Liver (tissue), 9 donors: ENCODE data around the gene PTK6. TPM values are rescaled to one million over a fixed set of nuclear protein-coding genes. Genes with fewer than 3 reads are reported as not detected.

Source experiments
- DNase-seq: peaks from one replicate; pipeline ENCODE4 v3.0.0-alpha.2; 2017; ENCODE audit warnings: low spot score
- H3K27ac ChIP-seq, 2 donors: one replicate each; pipeline ENCODE4 v1.7.0; 2013; ENCODE audit warnings: inconsistent platforms in 2 of 2, low read length in 2 of 2, control low read depth in 1 of 2, low read depth in 1 of 2, mild to moderate bottlenecking in 1 of 2
- H3K27me3 ChIP-seq, 4 donors: one replicate each; pipeline versions ENCODE4 v1.6.1 to v1.7.0; 2013; ENCODE audit warnings: low read length in 3 of 4, inconsistent platforms in 1 of 4, mild to moderate bottlenecking in 1 of 4, moderate library complexity in 1 of 4; ENCODE audit not compliant: control insufficient read depth in 4 of 4, insufficient read depth in 4 of 4
- H3K36me3 ChIP-seq, 4 donors: one replicate each; pipeline versions ENCODE4 v1.6.1 to v1.7.0; 2013; ENCODE audit warnings: low read length in 3 of 4, mild to moderate bottlenecking in 3 of 4, low read depth in 1 of 4, moderate library complexity in 1 of 4; ENCODE audit not compliant: control insufficient read depth in 4 of 4, insufficient read depth in 3 of 4
- H3K4me1 ChIP-seq, 4 donors: one replicate each; pipeline versions ENCODE4 v1.6.1 to v1.7.0; 2013; ENCODE audit warnings: low read length in 3 of 4, mild to moderate bottlenecking in 3 of 4, moderate library complexity in 1 of 4; ENCODE audit not compliant: control insufficient read depth in 4 of 4, insufficient read depth in 4 of 4
- H3K4me3 ChIP-seq, 3 donors: one replicate each; pipeline versions ENCODE4 v1.6.1 to v1.7.0; 2013; ENCODE audit warnings: low read length in 3 of 3, control low read depth in 1 of 3, low read depth in 1 of 3, mild to moderate bottlenecking in 1 of 3
- H3K9ac ChIP-seq, 2 donors: one replicate each; pipeline ENCODE4 v1.7.0; 2013; ENCODE audit warnings: low read length in 2 of 2, mild to moderate bottlenecking in 2 of 2, moderate library complexity in 2 of 2, control low read depth in 1 of 2, low read depth in 1 of 2
- H3K9me3 ChIP-seq, 4 donors: one replicate each; pipeline versions ENCODE4 v1.6.1 to v1.7.0; 2013; ENCODE audit warnings: low read length in 3 of 4; ENCODE audit not compliant: control insufficient read depth in 4 of 4
- EGR1 ChIP-seq, 2 donors: IDR thresholded peaks; 2 replicates each; pipeline ENCODE4 v1.6.1; 2016 to 2018; ENCODE audit warnings: antibody characterized with exemption in 2 of 2, low read depth in 2 of 2
- FOXA1 ChIP-seq: IDR thresholded peaks from 2 replicates; pipeline ENCODE4 v1.6.1; 2016; ENCODE audit warnings: antibody characterized with exemption
- FOXA2 ChIP-seq: IDR thresholded peaks from 2 replicates; pipeline ENCODE4 v1.6.1; 2016; ENCODE audit warnings: antibody characterized with exemption
- GABPA ChIP-seq, 2 donors: IDR thresholded peaks in 1 of 2; conservative IDR thresholded peaks in 1 of 2; 2 replicates each; pipeline ENCODE4 v1.6.1; 2016; ENCODE audit warnings: antibody characterized with exemption in 2 of 2, mild to moderate bottlenecking in 1 of 2, moderate library complexity in 1 of 2
- HNF4A ChIP-seq, 2 donors: conservative IDR thresholded peaks; 2 replicates each; pipeline ENCODE4 v1.6.1; 2016; ENCODE audit warnings: antibody characterized with exemption in 2 of 2, mild to moderate bottlenecking in 2 of 2
- HNF4G ChIP-seq: IDR thresholded peaks from 2 replicates; pipeline ENCODE4 v1.6.1; 2016; ENCODE audit warnings: antibody characterized with exemption
- JUND ChIP-seq, 2 donors: IDR thresholded peaks; 2 replicates each; pipeline ENCODE4 v1.6.1; 2016; ENCODE audit warnings: antibody characterized with exemption in 2 of 2
- NR2F2 ChIP-seq: IDR thresholded peaks from 2 replicates; pipeline ENCODE4 v1.6.1; 2016; ENCODE audit warnings: antibody characterized with exemption
- RXRA ChIP-seq, 2 donors: IDR thresholded peaks; 2 replicates each; pipeline ENCODE4 v1.6.1; 2017 to 2018; ENCODE audit warnings: antibody characterized with exemption in 2 of 2, mild to moderate bottlenecking in 1 of 2
- SP1 ChIP-seq: IDR thresholded peaks from 2 replicates; pipeline ENCODE4 v1.6.1; 2018; ENCODE audit warnings: antibody characterized with exemption, mild to moderate bottlenecking
- YY1 ChIP-seq: IDR thresholded peaks from 2 replicates; pipeline ENCODE4 v1.6.1; 2016; ENCODE audit warnings: antibody characterized with exemption, mild to moderate bottlenecking
- WGBS: extraction: QIAGEN DNeasy Blood & Tissue Kit; methylation state at CpG from one replicate; pipeline ENCODE4 v1.1.7; 2013; 5-methylcytosine and 5-hydroxymethylcytosine counted together
- polyA plus RNA-seq, 2 donors: library from polyadenylated mRNA; stranded (reverse) in 1 of 2; unstranded in 1 of 2; fragments of 200-250 nt in 1 of 2; fragments of >200 nt in 1 of 2; fragmentation: Nextera tagmentation in 1 of 2; extraction: Ambion mirVana in 1 of 2; gene quantifications; one replicate each; pipeline versions ENCODE4 v1.2.1 to v1.2.3, GENCODE V29; 2013 to 2015
- total RNA-seq, 2 donors: library from RNA; depleted of rRNA; stranded (reverse); fragments of >200 nt; gene quantifications; one replicate each; pipeline ENCODE4 v1.2.3, GENCODE V29; 2014
- TF ChIP-seq, protein P1 (sequence below): fragments of 150-350 bp; IDR thresholded peaks from 2 replicates; pipeline ENCODE4 v1.5.1; 2017; ENCODE audit warnings: improper control_type of control experiment, low read depth, low read length; ENCODE audit not compliant: missing input control
- TF ChIP-seq, protein P2 (sequence below): IDR thresholded peaks from 2 replicates; pipeline ENCODE4 v1.6.1; 2016; ENCODE audit warnings: antibody characterized with exemption, mild to moderate bottlenecking
- TF ChIP-seq, protein P3 (sequence below): IDR thresholded peaks from 2 replicates; pipeline ENCODE4 v1.6.1; 2016; ENCODE audit warnings: antibody characterized with exemption
- TF ChIP-seq, protein P4 (sequence below): IDR thresholded peaks from 2 replicates; pipeline ENCODE4 v1.6.1; 2016; ENCODE audit warnings: antibody characterized with exemption
- donor health status: healthy.
- donor health status: healthy.
- donor health status: healthy.
- donor health status: healthy.
- donor health status: healthy.

The PTK6 gene
- total and polyA plus RNA-seq, 4 donors: 0.05 to 1.2 (median 0.23) TPM

DNA sequence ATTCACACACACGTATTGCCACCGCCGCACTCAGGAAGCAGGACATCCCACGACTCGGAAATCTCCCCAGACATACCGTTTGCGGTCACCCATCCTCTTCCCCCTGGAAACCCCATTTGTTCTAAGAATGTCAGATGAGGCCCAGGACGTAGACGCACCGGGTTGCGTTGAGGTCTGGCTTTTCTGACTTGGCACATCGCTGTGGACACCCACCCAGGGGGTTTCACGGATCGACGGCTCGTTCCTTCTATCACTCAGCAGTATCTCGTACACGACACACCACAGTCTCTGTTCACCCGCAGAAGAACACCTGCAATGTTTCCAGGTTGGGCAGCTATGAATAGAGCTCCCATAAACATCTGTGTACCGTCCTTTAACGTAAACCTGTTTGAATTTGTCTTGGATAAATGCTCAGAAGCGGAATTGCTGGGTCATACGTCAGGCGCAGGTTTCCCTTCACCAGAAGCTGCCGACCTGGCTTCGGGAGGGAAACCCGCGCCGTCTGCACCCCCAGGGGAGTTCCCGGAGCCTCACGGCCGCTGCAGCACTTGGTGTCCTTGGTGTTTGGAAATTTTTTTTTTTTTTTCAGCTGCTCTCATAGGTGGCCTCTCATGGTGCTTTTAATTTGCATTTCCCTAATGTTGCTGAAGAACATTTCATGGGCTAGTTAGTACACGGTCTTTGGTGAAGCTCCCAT lies 29.0 kb downstream of the PTK6 start:
- no peak for TF ChIP-seq FOXA2
- TF ChIP-seq, protein P1, sequence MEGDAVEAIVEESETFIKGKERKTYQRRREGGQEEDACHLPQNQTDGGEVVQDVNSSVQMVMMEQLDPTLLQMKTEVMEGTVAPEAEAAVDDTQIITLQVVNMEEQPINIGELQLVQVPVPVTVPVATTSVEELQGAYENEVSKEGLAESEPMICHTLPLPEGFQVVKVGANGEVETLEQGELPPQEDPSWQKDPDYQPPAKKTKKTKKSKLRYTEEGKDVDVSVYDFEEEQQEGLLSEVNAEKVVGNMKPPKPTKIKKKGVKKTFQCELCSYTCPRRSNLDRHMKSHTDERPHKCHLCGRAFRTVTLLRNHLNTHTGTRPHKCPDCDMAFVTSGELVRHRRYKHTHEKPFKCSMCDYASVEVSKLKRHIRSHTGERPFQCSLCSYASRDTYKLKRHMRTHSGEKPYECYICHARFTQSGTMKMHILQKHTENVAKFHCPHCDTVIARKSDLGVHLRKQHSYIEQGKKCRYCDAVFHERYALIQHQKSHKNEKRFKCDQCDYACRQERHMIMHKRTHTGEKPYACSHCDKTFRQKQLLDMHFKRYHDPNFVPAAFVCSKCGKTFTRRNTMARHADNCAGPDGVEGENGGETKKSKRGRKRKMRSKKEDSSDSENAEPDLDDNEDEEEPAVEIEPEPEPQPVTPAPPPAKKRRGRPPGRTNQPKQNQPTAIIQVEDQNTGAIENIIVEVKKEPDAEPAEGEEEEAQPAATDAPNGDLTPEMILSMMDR: no peak
- H3K9ac ChIP-seq: no peak overlapping the region
- H3K27me3 ChIP-seq: peaks cover 0 to 3% (median under 1%) of the 10 kb centered on the region in 4 donors
- peaks cover 0 to 6% (median 4%) of the 10 kb centered on the region in 4 donors for H3K9me3 ChIP-seq
- WGBS: 90% methylated on average over 33 of the region's 33 CpGs
- H3K27ac ChIP-seq: no peak overlapping the region
- H3K4me3 ChIP-seq: no peak overlapping the region
- H3K36me3 ChIP-seq: no peaks in the 10 kb centered on the region
- H3K4me1 ChIP-seq: no peaks in the 10 kb centered on the region
- no peak for DNase-seq

DNA sequence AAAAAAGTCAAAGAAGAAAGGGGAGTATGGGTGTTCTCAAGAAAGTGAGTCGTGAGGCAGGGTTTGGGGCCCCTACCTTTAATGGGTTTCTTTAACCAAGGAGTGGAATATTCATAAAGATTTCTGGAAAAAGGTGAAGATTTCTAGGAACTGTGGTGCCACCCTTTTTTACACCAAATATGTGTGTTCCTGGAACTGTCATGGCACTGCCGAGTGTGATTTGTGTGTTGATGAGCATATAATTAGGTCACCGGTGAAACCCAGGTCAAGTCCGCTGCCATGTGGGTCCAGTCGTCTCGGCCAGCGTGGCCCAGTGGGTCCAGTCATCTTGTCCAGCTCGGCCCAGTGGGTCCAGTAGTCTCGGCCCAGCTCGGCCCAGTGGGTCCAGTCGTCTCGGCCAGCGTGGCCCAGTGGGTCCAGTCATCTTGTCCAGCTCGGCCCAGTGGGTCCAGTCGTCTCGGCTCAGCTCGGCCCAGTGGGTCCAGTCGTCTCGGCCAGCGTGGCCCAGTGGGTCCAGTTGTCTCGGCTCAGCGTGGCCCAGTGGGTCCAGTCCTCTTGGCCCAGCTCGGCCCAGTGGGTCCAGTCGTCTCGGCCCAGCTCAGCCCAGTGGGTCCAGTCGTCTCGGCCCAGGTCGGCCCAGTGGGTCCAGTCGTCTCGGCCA lies 30.0 kb downstream of the PTK6 start:
- DNase-seq: no peak
- H3K27me3 ChIP-seq: peaks cover 0 to 3% (median under 1%) of the 10 kb centered on the region in 4 donors
- TF ChIP-seq, protein P2, sequence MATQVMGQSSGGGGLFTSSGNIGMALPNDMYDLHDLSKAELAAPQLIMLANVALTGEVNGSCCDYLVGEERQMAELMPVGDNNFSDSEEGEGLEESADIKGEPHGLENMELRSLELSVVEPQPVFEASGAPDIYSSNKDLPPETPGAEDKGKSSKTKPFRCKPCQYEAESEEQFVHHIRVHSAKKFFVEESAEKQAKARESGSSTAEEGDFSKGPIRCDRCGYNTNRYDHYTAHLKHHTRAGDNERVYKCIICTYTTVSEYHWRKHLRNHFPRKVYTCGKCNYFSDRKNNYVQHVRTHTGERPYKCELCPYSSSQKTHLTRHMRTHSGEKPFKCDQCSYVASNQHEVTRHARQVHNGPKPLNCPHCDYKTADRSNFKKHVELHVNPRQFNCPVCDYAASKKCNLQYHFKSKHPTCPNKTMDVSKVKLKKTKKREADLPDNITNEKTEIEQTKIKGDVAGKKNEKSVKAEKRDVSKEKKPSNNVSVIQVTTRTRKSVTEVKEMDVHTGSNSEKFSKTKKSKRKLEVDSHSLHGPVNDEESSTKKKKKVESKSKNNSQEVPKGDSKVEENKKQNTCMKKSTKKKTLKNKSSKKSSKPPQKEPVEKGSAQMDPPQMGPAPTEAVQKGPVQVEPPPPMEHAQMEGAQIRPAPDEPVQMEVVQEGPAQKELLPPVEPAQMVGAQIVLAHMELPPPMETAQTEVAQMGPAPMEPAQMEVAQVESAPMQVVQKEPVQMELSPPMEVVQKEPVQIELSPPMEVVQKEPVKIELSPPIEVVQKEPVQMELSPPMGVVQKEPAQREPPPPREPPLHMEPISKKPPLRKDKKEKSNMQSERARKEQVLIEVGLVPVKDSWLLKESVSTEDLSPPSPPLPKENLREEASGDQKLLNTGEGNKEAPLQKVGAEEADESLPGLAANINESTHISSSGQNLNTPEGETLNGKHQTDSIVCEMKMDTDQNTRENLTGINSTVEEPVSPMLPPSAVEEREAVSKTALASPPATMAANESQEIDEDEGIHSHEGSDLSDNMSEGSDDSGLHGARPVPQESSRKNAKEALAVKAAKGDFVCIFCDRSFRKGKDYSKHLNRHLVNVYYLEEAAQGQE: no peak
- TF ChIP-seq FOXA1 (no peak), JUND (IDR thresholded peaks at IDR 0.05) (no peak), RXRA (IDR thresholded peaks at IDR 0.05) (no peak), GABPA (IDR thresholded peaks at IDR 0.05 in 1 of 2, conservative IDR thresholded peaks at IDR 0.05 in 1 of 2) (no peak), HNF4G (no peak), HNF4A (conservative IDR thresholded peaks at IDR 0.05) (no peak), YY1 (no peak), NR2F2 (no peak), SP1 (no peak)
- H3K36me3 ChIP-seq: no peaks in the 10 kb centered on the region
- H3K9me3 ChIP-seq: peaks cover 0 to 6% (median 4%) of the 10 kb centered on the region in 4 donors
- H3K4me3 ChIP-seq: no peak overlapping the region
- WGBS: 90% methylated on average over 30 of the region's 30 CpGs
- H3K9ac ChIP-seq: no peak overlapping the region
- H3K27ac ChIP-seq: no peak overlapping the region
- no peaks in the 10 kb centered on the region for H3K4me1 ChIP-seq

- no peak for DNase-seq
- TF ChIP-seq, protein P2: no peak
- TF ChIP-seq NR2F2 (no peak), GABPA (IDR thresholded peaks at IDR 0.05 in 1 of 2, conservative IDR thresholded peaks at IDR 0.05 in 1 of 2) (no peak), HNF4A (conservative IDR thresholded peaks at IDR 0.05) (no peak), HNF4G (no peak), FOXA1 (no peak), JUND (IDR thresholded peaks at IDR 0.05) (no peak), EGR1 (IDR thresholded peaks at IDR 0.05; ENCODE audit: low read depth in 2 of 2) (no peak)
- TF ChIP-seq, protein P3, sequence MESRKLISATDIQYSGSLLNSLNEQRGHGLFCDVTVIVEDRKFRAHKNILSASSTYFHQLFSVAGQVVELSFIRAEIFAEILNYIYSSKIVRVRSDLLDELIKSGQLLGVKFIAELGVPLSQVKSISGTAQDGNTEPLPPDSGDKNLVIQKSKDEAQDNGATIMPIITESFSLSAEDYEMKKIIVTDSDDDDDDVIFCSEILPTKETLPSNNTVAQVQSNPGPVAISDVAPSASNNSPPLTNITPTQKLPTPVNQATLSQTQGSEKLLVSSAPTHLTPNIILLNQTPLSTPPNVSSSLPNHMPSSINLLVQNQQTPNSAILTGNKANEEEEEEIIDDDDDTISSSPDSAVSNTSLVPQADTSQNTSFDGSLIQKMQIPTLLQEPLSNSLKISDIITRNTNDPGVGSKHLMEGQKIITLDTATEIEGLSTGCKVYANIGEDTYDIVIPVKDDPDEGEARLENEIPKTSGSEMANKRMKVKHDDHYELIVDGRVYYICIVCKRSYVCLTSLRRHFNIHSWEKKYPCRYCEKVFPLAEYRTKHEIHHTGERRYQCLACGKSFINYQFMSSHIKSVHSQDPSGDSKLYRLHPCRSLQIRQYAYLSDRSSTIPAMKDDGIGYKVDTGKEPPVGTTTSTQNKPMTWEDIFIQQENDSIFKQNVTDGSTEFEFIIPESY: no peak
- TF ChIP-seq, protein P4, sequence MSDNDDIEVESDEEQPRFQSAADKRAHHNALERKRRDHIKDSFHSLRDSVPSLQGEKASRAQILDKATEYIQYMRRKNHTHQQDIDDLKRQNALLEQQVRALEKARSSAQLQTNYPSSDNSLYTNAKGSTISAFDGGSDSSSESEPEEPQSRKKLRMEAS: no peak
Observed at GRCh38 chr20:63505723-63506122, 31.5 kb downstream of the PTK6 start.

More at GRCh38 chr20:63505723-63506122, 31.5 kb downstream of the PTK6 start:
- peaks cover 0 to 3% (median 0%) of the 10 kb centered on the region in 4 donors for H3K27me3 ChIP-seq
- 88% methylated on average over 12 of the region's 12 CpGs for WGBS
- no peak overlapping the region for H3K27ac ChIP-seq
- H3K4me1 ChIP-seq: no peaks in the 10 kb centered on the region
- no peaks in the 10 kb centered on the region for H3K36me3 ChIP-seq
- H3K9ac ChIP-seq: no peak overlapping the region
- peaks cover 0 to 6% (median 4%) of the 10 kb centered on the region in 4 donors for H3K9me3 ChIP-seq
- no peak overlapping the region for H3K4me3 ChIP-seq
